Ectodermal cell (in vitro differentiated cells): Measurements from ENCODE around the gene NAA15.

ENCODE experiments used
- H3K27ac ChIP-seq: 2 replicates; pipeline ENCODE4 v1.7.0; 2013; ENCODE audit warnings: mild to moderate bottlenecking, low read depth, low read length; ENCODE audit not compliant: insufficient read depth, poor library complexity, severe bottlenecking
- H3K27me3 ChIP-seq: 2 replicates; pipeline ENCODE4 v1.7.0; 2013; ENCODE audit warnings: mild to moderate bottlenecking, low read length; ENCODE audit not compliant: insufficient read depth, control insufficient read depth, poor library complexity, severe bottlenecking
- H3K36me3 ChIP-seq: one replicate; pipeline ENCODE4 v1.7.0; 2013; ENCODE audit warnings: low read length; ENCODE audit not compliant: control insufficient read depth, insufficient read depth
- H3K4me1 ChIP-seq: one replicate; pipeline ENCODE4 v1.7.0; 2013; ENCODE audit warnings: low read length; ENCODE audit not compliant: control insufficient read depth, insufficient read depth
- H3K4me3 ChIP-seq: 2 replicates; pipeline ENCODE4 v1.7.0; 2013; ENCODE audit warnings: low read depth, low read length, control low read depth; ENCODE audit not compliant: insufficient read depth
- H3K9me3 ChIP-seq: 2 replicates; pipeline ENCODE4 v1.7.0; 2013; ENCODE audit warnings: mild to moderate bottlenecking, low read length, moderate library complexity; ENCODE audit not compliant: control insufficient read depth
- WGBS, 2 experiments: methylation state at CpG; one replicate each; pipeline ENCODE4 v1.1.7; 2013; ENCODE audit warnings: missing lambda C conversion rate in 2 of 2; 5-methylcytosine and 5-hydroxymethylcytosine counted together

Gene NAA15

DNA sequence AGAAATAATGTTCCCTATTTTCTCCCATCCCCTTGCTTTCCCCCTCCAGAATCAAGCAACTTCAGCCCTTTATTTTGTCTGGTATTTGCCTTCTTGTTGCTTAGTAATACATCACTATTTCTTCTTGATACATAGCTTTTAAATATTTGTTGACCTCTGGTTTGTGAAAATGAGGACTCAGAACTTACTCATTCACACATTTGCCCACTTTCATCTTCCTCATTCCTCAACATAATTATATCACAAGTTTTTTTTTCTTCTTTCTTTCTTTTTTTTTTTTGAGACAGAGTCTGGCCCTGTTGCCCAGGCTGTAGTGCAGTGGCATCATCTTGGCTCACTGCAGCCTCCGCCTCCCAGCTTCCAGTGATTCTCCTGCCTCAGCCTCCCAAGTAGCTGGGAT lies 29.9 kb downstream of the NAA15 start:
- H3K27ac ChIP-seq = no peak overlapping the region
- H3K36me3 ChIP-seq = peaks cover 4% of the 10 kb centered on the region
- no peaks in the 10 kb centered on the region for H3K9me3 ChIP-seq
- H3K4me3 ChIP-seq = no peak overlapping the region
- H3K27me3 ChIP-seq = no peaks in the 10 kb centered on the region
- H3K4me1 ChIP-seq = no peaks in the 10 kb centered on the region
- 88 to 92% methylated on average over 1 of the region's 1 CpG for WGBS, 2 experiments

DNA sequence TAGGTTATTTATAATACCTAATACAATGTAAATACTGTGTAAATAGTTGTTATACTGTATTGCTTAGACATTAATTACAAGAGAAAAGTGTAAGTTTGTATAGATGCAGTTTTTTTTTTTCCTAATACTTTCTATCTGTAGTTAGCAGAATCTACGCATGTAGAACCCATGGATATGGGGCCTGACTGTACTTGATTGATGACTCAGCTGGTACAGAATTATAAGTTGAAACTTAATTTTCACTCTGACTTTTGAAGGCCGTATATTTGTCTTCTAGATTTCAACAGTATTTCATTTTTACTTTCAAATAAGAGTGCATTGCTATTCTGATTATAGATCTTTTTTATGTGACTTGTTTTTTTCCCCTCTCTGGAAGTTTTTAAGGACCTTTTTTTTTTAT lies 31.7 kb downstream of the NAA15 start:
- Histone ChIP-seq H3K27me3 (no peaks in the 10 kb centered on the region), H3K4me1 (no peaks in the 10 kb centered on the region), H3K9me3 (no peaks in the 10 kb centered on the region), H3K27ac (no peak overlapping the region), H3K4me3 (no peak overlapping the region), H3K36me3 (peaks cover 3% of the 10 kb centered on the region)
- WGBS, 2 experiments = 83 to 100% methylated on average over 1 to 2 of the region's 2 CpGs

DNA sequence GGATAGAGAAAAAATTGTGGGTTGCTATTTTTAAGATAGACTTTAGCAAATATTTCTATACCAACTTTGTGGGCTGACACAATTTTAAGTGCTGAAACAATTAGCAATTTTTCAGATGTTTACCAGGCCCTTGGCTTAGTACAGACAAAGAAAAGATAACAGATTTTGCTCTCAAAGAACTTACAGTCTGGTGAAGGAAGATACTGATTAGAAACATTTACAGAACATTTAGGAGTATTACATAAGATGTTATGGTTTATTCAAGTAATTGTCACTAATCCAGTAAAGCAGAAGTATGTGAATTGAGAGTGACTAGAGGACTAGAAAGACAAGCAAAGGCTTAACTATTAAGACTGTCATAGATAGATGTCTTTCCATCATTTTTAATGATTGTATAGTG lies 36.3 kb downstream of the NAA15 start:
- peaks cover 8% of the 10 kb centered on the region for H3K36me3 ChIP-seq
- H3K9me3 ChIP-seq = no peaks in the 10 kb centered on the region
- H3K27me3 ChIP-seq = no peaks in the 10 kb centered on the region
- H3K4me1 ChIP-seq = no peaks in the 10 kb centered on the region
- H3K4me3 ChIP-seq = no peak overlapping the region
- no peak overlapping the region for H3K27ac ChIP-seq

DNA sequence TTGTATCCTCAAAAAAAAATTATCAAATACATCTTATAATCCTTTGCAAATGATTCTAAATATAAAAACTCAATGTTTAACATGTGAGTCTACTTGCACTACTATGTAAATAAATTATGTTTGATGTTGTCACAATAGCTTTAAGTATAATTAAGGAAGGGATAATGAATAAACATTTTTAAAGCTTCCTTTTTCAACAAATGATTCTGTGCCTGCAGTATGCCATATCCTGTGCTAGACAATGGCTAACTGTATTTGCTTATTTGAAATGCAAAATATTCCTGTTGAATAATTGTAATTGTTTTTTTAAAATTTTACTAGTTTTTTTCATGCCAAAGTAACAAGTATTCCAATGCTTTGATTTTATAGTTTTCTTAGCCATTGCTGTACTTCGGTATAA lies 60.0 kb downstream of the NAA15 start:
- WGBS, 2 experiments = no CpG with 5 or more reads among the region's 1 CpG
- H3K27ac ChIP-seq = no peak overlapping the region
- no peaks in the 10 kb centered on the region for H3K9me3 ChIP-seq
- H3K4me1 ChIP-seq = no peaks in the 10 kb centered on the region
- H3K36me3 ChIP-seq = peaks cover 7% of the 10 kb centered on the region
- no peaks in the 10 kb centered on the region for H3K27me3 ChIP-seq
- H3K4me3 ChIP-seq = no peak overlapping the region

DNA sequence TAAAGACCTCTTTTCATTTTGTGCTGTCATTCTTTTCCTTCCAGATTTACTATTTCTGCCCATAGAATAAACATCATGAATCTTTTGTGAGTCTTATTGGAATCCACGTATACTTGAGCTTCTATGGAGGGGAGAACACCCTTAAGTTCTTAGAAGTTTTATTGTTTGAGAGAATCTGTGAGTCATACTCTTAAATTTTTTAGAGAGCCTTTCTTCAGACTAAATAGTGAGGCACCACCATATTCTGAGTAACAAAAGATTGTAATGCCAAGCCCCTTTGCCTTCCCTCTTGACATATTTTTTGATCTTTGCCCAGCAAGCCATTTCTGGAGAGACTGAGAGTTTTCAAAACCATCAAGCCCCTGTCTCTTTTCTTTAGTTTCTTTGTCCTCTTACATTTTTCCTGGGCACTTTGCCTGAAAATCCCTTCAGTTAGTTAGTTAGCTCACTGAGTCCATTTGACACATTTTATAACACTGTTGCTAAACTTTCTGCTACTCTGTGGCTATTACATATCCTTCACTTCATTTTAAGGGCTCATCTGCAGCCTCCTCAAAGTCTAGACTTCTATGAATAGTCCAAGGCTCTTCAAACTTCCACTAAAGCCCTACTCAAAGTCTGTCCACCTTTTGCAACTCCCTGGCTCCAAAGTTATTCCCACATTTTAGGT lies 66.3 kb downstream of the NAA15 start:
- H3K9me3 ChIP-seq = no peaks in the 10 kb centered on the region
- no peak overlapping the region for H3K27ac ChIP-seq
- no peaks in the 10 kb centered on the region for H3K4me1 ChIP-seq
- no peaks in the 10 kb centered on the region for H3K27me3 ChIP-seq
- peaks cover 7% of the 10 kb centered on the region for H3K36me3 ChIP-seq
- no peak overlapping the region for H3K4me3 ChIP-seq
- 100% methylated on average over 1 of the region's 1 CpG for WGBS, 2 experiments

DNA sequence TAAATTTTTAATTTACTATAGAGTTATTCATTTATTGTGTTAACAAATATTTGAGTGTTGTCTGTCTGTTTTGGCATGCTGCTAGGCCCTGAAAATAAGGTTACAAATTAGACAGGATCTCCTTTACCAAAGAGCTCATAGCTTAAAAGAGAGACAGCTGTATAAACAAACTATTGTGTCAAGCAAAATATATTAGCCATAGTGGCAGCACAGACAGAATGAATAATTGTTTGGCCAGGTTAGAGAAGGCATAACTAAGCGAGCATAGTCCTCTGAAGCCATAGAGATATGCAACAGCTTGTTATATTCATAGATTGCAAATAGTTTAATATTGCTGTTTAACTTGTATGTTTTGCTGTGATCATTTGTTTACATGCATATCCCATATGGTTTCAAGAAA lies 67.7 kb downstream of the NAA15 start:
- no peak overlapping the region for H3K4me3 ChIP-seq
- peaks cover 12% of the 10 kb centered on the region for H3K36me3 ChIP-seq
- H3K4me1 ChIP-seq = no peaks in the 10 kb centered on the region
- no peaks in the 10 kb centered on the region for H3K9me3 ChIP-seq
- H3K27ac ChIP-seq = no peak overlapping the region
- H3K27me3 ChIP-seq = no peaks in the 10 kb centered on the region
- 92% methylated on average over 1 of the region's 1 CpG for WGBS, 2 experiments

DNA sequence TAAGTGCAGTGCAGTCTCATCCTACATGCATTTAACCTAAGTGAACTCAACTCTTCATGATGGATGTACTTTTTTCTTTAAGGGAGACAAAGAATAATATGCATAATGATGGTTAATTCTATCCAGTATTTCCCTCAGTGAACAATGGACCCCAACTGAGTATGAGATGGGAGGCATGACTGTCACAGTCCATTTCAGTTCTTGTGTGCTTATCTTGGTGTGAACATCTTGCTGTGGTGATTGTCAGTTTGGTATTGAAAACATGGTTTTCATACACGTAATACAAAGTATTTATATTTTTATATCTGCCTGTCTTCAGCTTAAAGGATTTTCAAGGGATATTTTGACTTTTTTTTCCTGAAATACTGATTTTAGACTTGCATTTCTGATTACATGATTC lies 72.9 kb downstream of the NAA15 start:
- peaks cover 14% of the 10 kb centered on the region for H3K36me3 ChIP-seq
- no CpG with 5 or more reads among the region's 1 CpG for WGBS, 2 experiments

DNA sequence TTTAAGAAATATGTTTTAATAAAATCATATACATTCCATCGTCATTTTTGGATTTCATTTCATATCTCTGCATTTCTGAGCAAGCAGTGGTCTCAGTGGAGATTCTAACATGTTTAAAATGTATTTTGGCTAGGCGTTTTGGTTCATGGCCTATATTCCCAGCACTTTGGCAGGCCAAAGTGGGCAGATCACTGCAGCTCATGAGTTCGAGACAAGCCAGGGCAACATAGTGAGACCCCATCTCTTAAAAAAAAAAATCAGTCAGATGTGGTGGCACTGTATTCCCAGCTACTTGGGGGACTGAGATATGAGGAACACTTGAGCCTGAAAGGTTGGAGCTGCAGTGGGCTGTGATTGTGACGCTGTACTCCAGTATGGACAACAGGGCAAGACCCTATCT lies 85.1 kb downstream of the NAA15 start:
- Histone ChIP-seq H3K27ac (no peak overlapping the region), H3K4me1 (no peaks in the 10 kb centered on the region), H3K9me3 (no peaks in the 10 kb centered on the region), H3K27me3 (no peaks in the 10 kb centered on the region), H3K36me3 (peaks cover 16% of the 10 kb centered on the region), H3K4me3 (no peak overlapping the region)
- 97% methylated on average over 3 to 4 of the region's 4 CpGs for WGBS, 2 experiments

More for the DNA sequence above, 72.9 kb downstream of the NAA15 start:
- no peaks in the 10 kb centered on the region for H3K27me3 ChIP-seq
- no peak overlapping the region for H3K4me3 ChIP-seq
- H3K9me3 ChIP-seq = no peaks in the 10 kb centered on the region
- no peak overlapping the region for H3K27ac ChIP-seq
- H3K4me1 ChIP-seq = no peaks in the 10 kb centered on the region

DNA sequence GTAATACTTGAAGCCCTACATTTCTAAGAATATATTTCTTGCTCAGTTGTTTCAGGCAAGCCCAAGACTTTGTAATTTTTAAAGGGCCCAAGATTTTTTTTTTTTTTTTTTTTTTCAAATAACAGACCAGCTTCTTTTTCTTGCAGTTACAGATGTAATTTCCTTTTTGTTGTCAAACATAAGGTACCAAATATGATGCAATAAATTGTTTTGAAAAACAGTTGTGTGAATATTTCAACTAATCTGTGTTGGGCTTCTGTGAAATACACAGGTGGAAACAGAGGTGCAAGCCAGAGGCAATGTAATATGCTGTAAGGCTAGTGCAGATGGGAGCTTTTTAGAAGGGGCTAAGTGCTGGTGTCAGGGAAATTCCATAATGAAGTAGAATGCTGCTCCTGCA lies 87.8 kb downstream of the NAA15 start:
- no peaks in the 10 kb centered on the region for H3K4me1 ChIP-seq
- no peak overlapping the region for H3K27ac ChIP-seq
- H3K9me3 ChIP-seq = no peaks in the 10 kb centered on the region
- H3K36me3 ChIP-seq = peaks cover 16% of the 10 kb centered on the region
- no peak overlapping the region for H3K4me3 ChIP-seq
- H3K27me3 ChIP-seq = no peaks in the 10 kb centered on the region

DNA sequence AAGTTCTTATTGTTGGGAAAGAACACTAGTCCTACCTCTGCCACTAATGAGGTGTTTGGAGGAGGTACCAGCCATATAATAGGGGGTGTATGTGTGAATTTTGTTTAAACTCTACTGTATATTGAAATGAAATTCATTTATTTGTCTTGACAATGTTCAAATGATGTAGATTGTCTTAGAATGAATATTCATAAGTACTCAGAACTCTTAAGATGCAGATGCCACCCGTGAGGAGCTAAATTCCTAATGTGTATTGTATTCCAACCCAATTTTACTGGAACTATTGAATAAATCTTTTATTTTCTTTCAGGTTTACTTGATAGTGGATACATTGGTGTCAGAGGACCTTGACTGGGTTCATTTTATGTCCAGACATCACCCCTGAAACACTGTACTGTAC lies 88.7 kb downstream of the NAA15 start:
- H3K4me1 ChIP-seq = no peaks in the 10 kb centered on the region
- peaks cover 16% of the 10 kb centered on the region for H3K36me3 ChIP-seq
- no peak overlapping the region for H3K4me3 ChIP-seq
- H3K27me3 ChIP-seq = no peaks in the 10 kb centered on the region
- 100% methylated on average over 1 of the region's 1 CpG for WGBS, 2 experiments
- H3K27ac ChIP-seq = no peak overlapping the region
- no peaks in the 10 kb centered on the region for H3K9me3 ChIP-seq

DNA sequence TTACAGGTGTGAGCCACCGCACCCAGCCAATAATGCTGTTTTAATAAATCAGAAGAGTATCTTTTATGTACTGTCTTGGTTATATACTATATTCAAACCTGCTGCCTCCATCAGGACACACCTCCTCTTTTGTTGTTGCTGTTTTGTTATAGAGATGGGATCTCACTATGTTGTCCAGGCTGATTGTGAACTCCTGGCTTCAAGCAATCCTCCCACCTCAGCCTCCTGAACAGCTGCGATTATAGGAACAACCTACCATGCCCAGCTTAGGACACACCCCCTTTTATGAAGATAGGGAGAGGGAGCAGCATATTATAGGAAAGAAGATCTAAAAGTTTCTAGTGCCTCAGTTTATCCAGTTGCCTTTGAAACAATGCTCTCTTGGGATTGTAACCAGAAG lies 90.4 kb downstream of the NAA15 start:
- Histone ChIP-seq H3K27ac (no peak overlapping the region), H3K4me1 (no peaks in the 10 kb centered on the region), H3K27me3 (no peaks in the 10 kb centered on the region), H3K9me3 (no peaks in the 10 kb centered on the region), H3K4me3 (no peak overlapping the region), H3K36me3 (peaks cover 16% of the 10 kb centered on the region)
- WGBS, 2 experiments = 100% methylated on average over 2 of the region's 2 CpGs
